K562 (cell line): ENCODE data around the gene PIGC. TPM values are rescaled to one million over a fixed set of nuclear protein-coding genes. Genes with fewer than 3 reads are reported as not detected.

Experiments used
- ATF3 ChIP-seq, 2 experiments: fragments of 450-650 bp in 1 of 2; sonication (generic) in 1 of 2; formaldehyde crosslinking in 1 of 2; IDR thresholded peaks in 1 of 2; conservative IDR thresholded peaks in 1 of 2; 2 replicates each; pipeline versions ENCODE4 v1.6.1 to v1.8.1; 2016 to 2023; ENCODE audit warnings: mild to moderate bottlenecking in 2 of 2, moderate library complexity in 2 of 2, inconsistent platforms in 1 of 2, missing genetic modification reagents in 1 of 2
- BRD4 ChIP-seq: fragments of 200-600 bp; sonication (generic); IDR thresholded peaks from 2 replicates; pipeline ENCODE4 v1.6.1; 2017; ENCODE audit warnings: inconsistent platforms
- CTBP1 ChIP-seq: fragments of 450-650 bp; IDR thresholded peaks from 2 replicates; pipeline ENCODE4 v1.6.1; 2016; ENCODE audit warnings: borderline replicate concordance
- FOXA3 ChIP-seq, 2 experiments: fragments of 450-650 bp in 1 of 2; sonication (generic) in 1 of 2; formaldehyde crosslinking; IDR thresholded peaks in 1 of 2; conservative IDR thresholded peaks in 1 of 2; 2 replicates each; pipeline versions ENCODE4 v1.4.0 to v1.8.0; 2020 to 2022; ENCODE audit warnings: mild to moderate bottlenecking in 2 of 2, missing genetic modification reagents in 1 of 2
- HDAC2 ChIP-seq: fragments of 450-650 bp; IDR thresholded peaks from 2 replicates; pipeline ENCODE4 v1.6.1; 2016; ENCODE audit warnings: mild to moderate bottlenecking
- HDAC3 ChIP-seq: fragments of 450-650 bp; IDR thresholded peaks from 2 replicates; pipeline ENCODE4 v1.6.1; 2018; ENCODE audit warnings: borderline replicate concordance, mild to moderate bottlenecking, moderate library complexity; ENCODE audit not compliant: partially characterized antibody
- KDM1A ChIP-seq, 2 experiments: fragments of 450-650 bp; IDR thresholded peaks; 2 replicates each; pipeline ENCODE4 v1.6.1; 2016; ENCODE audit warnings: mild to moderate bottlenecking in 2 of 2
- PBX2 ChIP-seq, 2 experiments: IDR thresholded peaks in 1 of 2; conservative IDR thresholded peaks in 1 of 2; 2 replicates each; pipeline ENCODE4 v1.6.1; 2016; ENCODE audit warnings: low read depth in 2 of 2, mild to moderate bottlenecking in 1 of 2, missing compliant biosample characterization in 1 of 2, missing genetic modification characterization in 1 of 2, moderate library complexity in 1 of 2
- POLR2AphosphoS2 ChIP-seq: IDR thresholded peaks from 2 replicates; pipeline ENCODE4 v1.6.1; 2012; ENCODE audit warnings: low read length, improper control_type of control experiment
- TFAM ChIP-seq: fragments of 250-450 bp; sonication (Bioruptor Pico); conservative IDR thresholded peaks from 2 replicates; pipeline ENCODE4 v1.5.0; 2021; ENCODE audit warnings: mild to moderate bottlenecking, moderate library complexity
- USF2 ChIP-seq: sonication (generic); formaldehyde crosslinking; IDR thresholded peaks from 2 replicates; pipeline ENCODE4 v1.5.0; 2020; ENCODE audit warnings: missing genetic modification reagents
- ZMIZ1 ChIP-seq, 2 experiments: fragments of 150-350 bp in 1 of 2; IDR thresholded peaks; 2 replicates each; pipeline ENCODE4 v1.6.1; 2012 to 2016; ENCODE audit warnings: low read depth in 2 of 2, low read length in 2 of 2, mild to moderate bottlenecking in 1 of 2, moderate library complexity in 1 of 2
- ZNF175 ChIP-seq: fragments of 200-800 bp; sonication (Bioruptor generic); IDR thresholded peaks from 2 replicates; pipeline ENCODE4 v1.6.1; 2016; ENCODE audit warnings: low read depth, mild to moderate bottlenecking, missing genetic modification characterization, missing compliant biosample characterization
- polyA plus RNA-seq, 8 experiments: library from polyadenylated mRNA; depleted of rRNA in 4 of 8; stranded (reverse) in 5 of 8; unstranded in 3 of 8; fragments of >200 nt; fragmentation: Nextera tagmentation in 2 of 8; fragmentation: Illumina TruSeq in 1 of 8; extraction: Ambion mirVana in 2 of 8; extraction: Trizol in 1 of 8; gene quantifications; 2 replicates each; pipeline versions ENCODE4 v1.2.1 to v1.2.3, GENCODE V29; 2011 to 2014; ENCODE audit warnings: inconsistent platforms in 1 of 8, missing spikeins in 1 of 8
- total RNA-seq, 7 experiments: library from RNA; depleted of rRNA in 6 of 7; stranded (reverse); fragments of >200 nt in 6 of 7; fragmentation: Illumina TruSeq in 2 of 7; extraction: Trizol in 2 of 7; gene quantifications; 2 replicates each; pipeline versions ENCODE4 v1.2.1 to v1.2.3, GENCODE V29; 2011 to 2021; ENCODE audit warnings: low replicate concordance in 1 of 7
- TF ChIP-seq, protein P1 (sequence below), 2 experiments: fragments of 450-650 bp; conservative IDR thresholded peaks; 2 replicates each; pipeline ENCODE4 v1.6.1; 2017; ENCODE audit warnings: mild to moderate bottlenecking in 2 of 2, moderate library complexity in 2 of 2
- TF ChIP-seq, protein P2 (sequence below): fragments of 250-450 bp; sonication (Bioruptor Pico); IDR thresholded peaks from 2 replicates; pipeline ENCODE4 v1.5.0; 2020; ENCODE audit warnings: mild to moderate bottlenecking

Gene PIGC
- total and polyA plus RNA-seq, 9 of the 15 experiments (the other 6 are each of a cell fraction or from before 2014, with no cell fraction given), result 30.5 to 97.9 (median 54.7) TPM

DNA sequence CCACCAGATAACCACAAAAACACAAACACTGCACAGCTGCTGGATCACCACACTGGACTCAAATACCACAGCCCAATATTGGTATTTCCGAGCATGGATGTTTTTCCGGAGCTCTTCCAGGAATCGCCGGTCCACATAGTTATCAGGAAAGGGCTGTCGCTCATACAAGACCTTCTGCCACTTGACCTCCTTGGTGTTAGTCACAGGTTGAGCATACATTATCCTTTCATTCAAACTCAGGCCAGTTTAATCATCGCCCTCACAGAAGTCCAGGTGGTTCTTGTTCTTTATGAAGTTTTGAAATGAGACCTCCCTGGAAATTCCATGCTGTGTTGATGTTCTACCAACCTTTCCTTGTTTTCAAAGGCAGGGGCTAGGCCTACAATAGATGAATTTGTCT is 1.5 kb downstream of the PIGC start (continued):
- TF ChIP-seq, protein P1, sequence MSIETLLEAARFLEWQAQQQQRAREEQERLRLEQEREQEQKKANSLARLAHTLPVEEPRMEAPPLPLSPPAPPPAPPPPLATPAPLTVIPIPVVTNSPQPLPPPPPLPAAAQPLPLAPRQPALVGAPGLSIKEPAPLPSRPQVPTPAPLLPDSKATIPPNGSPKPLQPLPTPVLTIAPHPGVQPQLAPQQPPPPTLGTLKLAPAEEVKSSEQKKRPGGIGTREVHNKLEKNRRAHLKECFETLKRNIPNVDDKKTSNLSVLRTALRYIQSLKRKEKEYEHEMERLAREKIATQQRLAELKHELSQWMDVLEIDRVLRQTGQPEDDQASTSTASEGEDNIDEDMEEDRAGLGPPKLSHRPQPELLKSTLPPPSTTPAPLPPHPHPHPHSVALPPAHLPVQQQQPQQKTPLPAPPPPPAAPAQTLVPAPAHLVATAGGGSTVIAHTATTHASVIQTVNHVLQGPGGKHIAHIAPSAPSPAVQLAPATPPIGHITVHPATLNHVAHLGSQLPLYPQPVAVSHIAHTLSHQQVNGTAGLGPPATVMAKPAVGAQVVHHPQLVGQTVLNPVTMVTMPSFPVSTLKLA (conservative IDR thresholded peaks at IDR 0.05), result peak in 1 of 2 experiments; percentile 43; a peak in 2 of 4 replicates
- TF ChIP-seq USF2 (CRISPR knock-in tag) (no peak), FOXA3 (CRISPR knock-in tag; conservative IDR thresholded peaks at IDR 0.05 in 1 of 2, IDR thresholded peaks at IDR 0.05 in 1 of 2) (peak in 1 of 2 experiments; percentile 51; a peak in 2 of 4 replicates), PBX2 (CRISPR knock-in tag; IDR thresholded peaks at IDR 0.05; ENCODE audit: low read depth) (peak; percentile 52), PBX2 (tag; conservative IDR thresholded peaks at IDR 0.05; ENCODE audit: low read depth) (peak; percentile 78), HDAC2 (peak; percentile 44; the same call in 1 of the 2 replicates), ATF3 (IDR thresholded peaks at IDR 0.05) (peak; percentile 55; the same call in 1 of the 2 replicates), ATF3 (CRISPR knock-in tag; conservative IDR thresholded peaks at IDR 0.05) (no peak), CTBP1 (peak; percentile 66; the same call in 1 of the 2 replicates), TFAM (no peak), POLR2AphosphoS2 (no peak), ZMIZ1 (IDR thresholded peaks at IDR 0.05; ENCODE audit: low read depth in 2 of 2, low read length in 2 of 2) (peak in 1 of 2 experiments; percentile 27; a peak in 1 of 4 replicates), BRD4 (no peak), HDAC3 (peak; percentile 69), KDM1A (IDR thresholded peaks at IDR 0.05) (peak; percentile 90 to 94), ZNF175 (0 out of 2 replicates have a peak, but pooled peaks have one; percentile 70)
- TF ChIP-seq, protein P2, sequence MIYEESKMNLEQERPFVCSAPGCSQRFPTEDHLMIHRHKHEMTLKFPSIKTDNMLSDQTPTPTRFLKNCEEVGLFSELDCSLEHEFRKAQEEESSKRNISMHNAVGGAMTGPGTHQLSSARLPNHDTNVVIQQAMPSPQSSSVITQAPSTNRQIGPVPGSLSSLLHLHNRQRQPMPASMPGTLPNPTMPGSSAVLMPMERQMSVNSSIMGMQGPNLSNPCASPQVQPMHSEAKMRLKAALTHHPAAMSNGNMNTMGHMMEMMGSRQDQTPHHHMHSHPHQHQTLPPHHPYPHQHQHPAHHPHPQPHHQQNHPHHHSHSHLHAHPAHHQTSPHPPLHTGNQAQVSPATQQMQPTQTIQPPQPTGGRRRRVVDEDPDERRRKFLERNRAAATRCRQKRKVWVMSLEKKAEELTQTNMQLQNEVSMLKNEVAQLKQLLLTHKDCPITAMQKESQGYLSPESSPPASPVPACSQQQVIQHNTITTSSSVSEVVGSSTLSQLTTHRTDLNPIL (CRISPR knock-in tag), result no peak
